ENCODE results near the gene SORCS2. TPM values are rescaled to one million over a fixed set of nuclear protein-coding genes. Genes with fewer than 3 reads are reported as not detected.

SORCS2 gene
- total RNA-seq, 4 donors from 2014 or later = 0.19 to 0.85 (median 0.66) TPM

GRCh38 chr4:7666744-7667143 is 474.4 kb downstream of the SORCS2 start:
- TF ChIP-seq, protein P1, sequence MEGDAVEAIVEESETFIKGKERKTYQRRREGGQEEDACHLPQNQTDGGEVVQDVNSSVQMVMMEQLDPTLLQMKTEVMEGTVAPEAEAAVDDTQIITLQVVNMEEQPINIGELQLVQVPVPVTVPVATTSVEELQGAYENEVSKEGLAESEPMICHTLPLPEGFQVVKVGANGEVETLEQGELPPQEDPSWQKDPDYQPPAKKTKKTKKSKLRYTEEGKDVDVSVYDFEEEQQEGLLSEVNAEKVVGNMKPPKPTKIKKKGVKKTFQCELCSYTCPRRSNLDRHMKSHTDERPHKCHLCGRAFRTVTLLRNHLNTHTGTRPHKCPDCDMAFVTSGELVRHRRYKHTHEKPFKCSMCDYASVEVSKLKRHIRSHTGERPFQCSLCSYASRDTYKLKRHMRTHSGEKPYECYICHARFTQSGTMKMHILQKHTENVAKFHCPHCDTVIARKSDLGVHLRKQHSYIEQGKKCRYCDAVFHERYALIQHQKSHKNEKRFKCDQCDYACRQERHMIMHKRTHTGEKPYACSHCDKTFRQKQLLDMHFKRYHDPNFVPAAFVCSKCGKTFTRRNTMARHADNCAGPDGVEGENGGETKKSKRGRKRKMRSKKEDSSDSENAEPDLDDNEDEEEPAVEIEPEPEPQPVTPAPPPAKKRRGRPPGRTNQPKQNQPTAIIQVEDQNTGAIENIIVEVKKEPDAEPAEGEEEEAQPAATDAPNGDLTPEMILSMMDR (IDR thresholded peaks at IDR 0.05; ENCODE audit: low read depth) = no peak

DNA sequence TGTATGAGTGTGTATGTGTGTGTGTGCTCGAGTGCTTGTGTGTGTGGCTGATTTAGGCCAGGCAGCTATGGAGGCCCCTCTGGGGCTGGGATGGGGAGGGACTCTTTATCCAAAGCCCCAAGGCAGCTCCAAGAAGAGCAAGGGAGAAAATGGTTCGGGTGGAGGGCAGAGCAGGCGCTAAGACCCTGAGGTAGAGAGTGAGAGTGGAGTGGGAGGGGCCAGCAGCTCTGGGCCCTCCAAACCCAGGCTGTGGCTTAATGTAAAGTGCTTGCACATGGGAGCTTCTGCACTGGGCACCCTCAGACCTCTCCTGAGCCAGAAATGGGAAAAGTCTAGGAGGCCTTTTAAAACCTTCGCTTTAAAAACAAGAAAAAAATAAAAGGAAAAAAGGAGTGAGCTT is 475.9 kb downstream of the SORCS2 start:
- TF ChIP-seq, protein P1 (IDR thresholded peaks at IDR 0.05; ENCODE audit: low read depth) = no peak

GRCh38 chr4:7668826-7669225 is 476.5 kb downstream of the SORCS2 start:
- TF ChIP-seq, protein P1 (IDR thresholded peaks at IDR 0.05; ENCODE audit: low read depth) = no peak

DNA sequence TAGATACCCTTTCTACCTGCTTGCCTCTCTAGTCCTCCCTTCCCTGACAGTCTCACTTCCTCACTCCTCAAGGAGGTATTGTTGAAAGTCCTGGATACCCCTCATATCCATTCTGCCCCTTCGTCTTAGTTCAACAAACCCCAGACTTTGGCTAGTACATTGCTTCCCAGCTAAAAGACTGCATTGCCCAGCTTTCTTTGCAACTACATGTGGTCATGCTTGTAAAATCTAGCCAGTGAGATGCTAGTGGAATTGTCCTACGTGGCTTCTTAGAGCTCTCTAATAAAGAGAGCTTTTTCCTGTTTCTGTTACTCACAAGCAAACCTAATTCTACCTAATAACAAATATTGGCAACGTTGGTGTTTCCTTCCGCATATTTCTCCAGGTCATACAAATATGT is 480.3 kb downstream of the SORCS2 start:
- TF ChIP-seq, protein P1 (IDR thresholded peaks at IDR 0.05; ENCODE audit: low read depth) = no peak

DNA sequence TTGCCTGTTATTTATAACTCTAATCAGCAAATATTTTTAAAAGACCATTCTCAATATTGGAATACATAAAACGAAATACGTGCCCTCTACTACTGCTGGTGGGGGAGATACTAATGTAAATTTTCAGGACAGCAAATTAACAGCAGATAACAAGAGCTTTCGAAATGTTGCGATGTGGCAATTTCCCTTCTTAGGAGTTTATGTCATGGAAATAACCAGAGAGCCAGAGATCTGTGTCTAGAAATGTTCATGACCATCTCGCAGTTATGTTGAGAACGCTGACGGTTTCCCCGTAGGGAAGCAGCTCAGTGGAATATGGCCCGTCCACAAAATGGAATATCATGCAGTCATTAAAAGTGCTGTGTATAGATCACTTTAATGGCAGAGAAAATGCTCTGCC is 480.8 kb downstream of the SORCS2 start:
- TF ChIP-seq, protein P1 (IDR thresholded peaks at IDR 0.05; ENCODE audit: low read depth) = no peak

DNA sequence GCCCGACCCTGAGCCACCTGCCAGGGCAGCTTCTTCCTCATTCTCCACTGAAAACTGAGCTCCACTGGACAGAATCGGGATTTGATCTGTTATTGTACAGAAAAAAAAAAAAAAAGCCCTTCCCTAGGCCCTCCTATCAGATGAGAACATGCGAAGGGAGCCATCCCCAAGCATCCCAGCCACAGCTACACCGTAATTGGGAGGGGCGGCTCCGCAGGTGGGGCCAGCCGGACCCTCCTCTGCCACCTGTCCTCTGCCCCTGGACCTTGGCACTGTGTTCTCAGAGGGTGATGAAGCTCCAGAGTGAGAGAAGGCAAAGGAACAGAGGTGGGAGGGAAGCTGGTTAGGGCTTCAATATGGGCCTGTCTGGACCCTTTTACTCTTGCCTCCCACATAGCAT is 482.4 kb downstream of the SORCS2 start:
- TF ChIP-seq, protein P1 (IDR thresholded peaks at IDR 0.05; ENCODE audit: low read depth) = no peak

- TF ChIP-seq, protein P1 (IDR thresholded peaks at IDR 0.05; ENCODE audit: low read depth) = no peak
Observed at GRCh38 chr4:7675136-7675535, 482.8 kb downstream of the SORCS2 start.
